H1 (cell line): ENCODE measurements around the gene ITPR3. TPM values are rescaled to one million over a fixed set of nuclear protein-coding genes. Genes with fewer than 3 reads are reported as not detected.

ENCODE experiments used
- CTCF ChIA-PET: fragments of 300-600 bp; sonication (Branson Sonifier 250); formaldehyde crosslinking; loops from one replicate; lab custom pipeline; 2021; ENCODE audit not compliant: partially characterized antibody; lab: Charles Lee
- POLR2A ChIA-PET: fragments of 300-600 bp; sonication (Branson Sonifier 250); formaldehyde crosslinking; loops from one replicate; lab custom pipeline; 2021; ENCODE audit warnings: inconsistent platforms; ENCODE audit not compliant: partially characterized antibody; lab: Charles Lee
- DNase-seq, 2 experiments: peaks; one replicate each; pipeline versions ENCODE4 v3.0.0 to v3.0.0-alpha.2; 2010 to 2022; ENCODE audit warnings: low spot score in 2 of 2, low read depth in 1 of 2, mixed read lengths in 1 of 2
- FAIRE-seq: peaks from 2 replicates; lab custom pipeline; 2011; peaks lifted over from hg19 to GRCh38; lab: Jason Lieb, UNC
- H2AFZ ChIP-seq: 2 replicates; pipeline ENCODE4 v1.8.1; 2012; ENCODE audit warnings: low read length, inconsistent platforms
- H2AK5ac ChIP-seq: 2 replicates; pipeline ENCODE4 v1.6.1; 2013; ENCODE audit warnings: low read depth, low read length
- H2BK120ac ChIP-seq: replicated peaks from 2 replicates; pipeline ENCODE3; 2013; ENCODE audit warnings: low read depth, low read length, inconsistent platforms
- H2BK12ac ChIP-seq: 2 replicates; pipeline ENCODE4 v1.6.1; 2013; ENCODE audit warnings: low read depth, low read length
- H2BK15ac ChIP-seq: 2 replicates; pipeline ENCODE4 v1.6.1; 2013; ENCODE audit warnings: low read length
- H2BK20ac ChIP-seq: 2 replicates; pipeline ENCODE4 v1.6.1; 2013; ENCODE audit warnings: low read length
- H2BK5ac ChIP-seq: 2 replicates; pipeline ENCODE4 v1.6.1; 2013; ENCODE audit warnings: low read depth, low read length
- H3K14ac ChIP-seq: 2 replicates; pipeline ENCODE4 v1.6.1; 2013; ENCODE audit warnings: inconsistent platforms; ENCODE audit not compliant: insufficient read length
- H3K18ac ChIP-seq: 2 replicates; pipeline ENCODE4 v1.6.1; 2013; ENCODE audit warnings: low read length; ENCODE audit errors: extremely low read depth
- H3K23ac ChIP-seq: 2 replicates; pipeline ENCODE4 v1.6.1; 2013; ENCODE audit warnings: inconsistent platforms; ENCODE audit not compliant: insufficient read length
- H3K23me2 ChIP-seq: 2 replicates; pipeline ENCODE4 v1.6.1; 2013; ENCODE audit warnings: low read depth, low read length
- H3K27ac ChIP-seq: 2 replicates; pipeline ENCODE4 v1.6.1; 2011; ENCODE audit warnings: low read depth, low read length, inconsistent platforms
- H3K27me3 ChIP-seq, 4 experiments: replicated peaks in 1 of 4; 1 replicate in 1 of 4; 2 replicates in 3 of 4; pipeline versions ENCODE4 v1.6.1 to v1.8.1; 2011 to 2013; ENCODE audit warnings: low read length in 3 of 4, mild to moderate bottlenecking in 3 of 4, inconsistent platforms in 2 of 4, mixed read lengths in 2 of 4, moderate library complexity in 1 of 4; ENCODE audit not compliant: control insufficient read depth in 3 of 4, insufficient read depth in 3 of 4; ENCODE audit errors: extremely low read depth in 1 of 4
- H3K36me3 ChIP-seq, 4 experiments: 2 replicates each; pipeline versions ENCODE4 v1.6.1 to v1.8.1; 2011 to 2013; ENCODE audit warnings: mild to moderate bottlenecking in 4 of 4, low read length in 3 of 4, moderate library complexity in 2 of 4, control low read depth in 1 of 4, inconsistent platforms in 1 of 4; ENCODE audit not compliant: insufficient read depth in 4 of 4, control insufficient read depth in 2 of 4
- H3K4ac ChIP-seq: replicated peaks from 2 replicates; pipeline ENCODE3; 2013; ENCODE audit warnings: low read length, low read depth, mixed read lengths, inconsistent platforms; ENCODE audit not compliant: insufficient read length
- H3K4me1 ChIP-seq, 4 experiments: replicated peaks in 1 of 4; 1 replicate in 1 of 4; 2 replicates in 3 of 4; pipeline versions ENCODE4 v1.6.1 to v1.8.1; 2011 to 2013; ENCODE audit warnings: low read length in 3 of 4, inconsistent platforms in 2 of 4, mixed read lengths in 1 of 4; ENCODE audit not compliant: insufficient read depth in 4 of 4, control insufficient read depth in 3 of 4
- H3K4me2 ChIP-seq, 2 experiments: 2 replicates each; pipeline versions ENCODE4 v1.6.1 to v1.8.1; 2011 to 2013; ENCODE audit warnings: low read depth in 2 of 2, low read length in 2 of 2, control low read depth in 1 of 2, inconsistent platforms in 1 of 2, mild to moderate bottlenecking in 1 of 2; ENCODE audit not compliant: insufficient read depth in 1 of 2
- H3K4me3 ChIP-seq, 4 experiments: fragments of 200-600, 300-600 bp in 1 of 4; sonication (generic), shearing (Covaris generic), sonication (Bioruptor Twin) in 1 of 4; 2 replicates each; pipeline versions ENCODE4 v1.5.1 to v1.8.1; 2011 to 2016; ENCODE audit warnings: low read length in 4 of 4, low read depth in 3 of 4, control low read depth in 2 of 4, inconsistent platforms in 2 of 4, mild to moderate bottlenecking in 2 of 4, mixed read lengths in 1 of 4, moderate library complexity in 1 of 4; ENCODE audit not compliant: insufficient read depth in 2 of 4; ENCODE audit errors: extremely low read depth in 1 of 4
- H3K56ac ChIP-seq: replicated peaks from 2 replicates; pipeline ENCODE3; 2013; ENCODE audit warnings: low read depth, mild to moderate bottlenecking, mixed read lengths, low read length, inconsistent platforms; ENCODE audit not compliant: insufficient read length
- H3K79me1 ChIP-seq: 2 replicates; pipeline ENCODE4 v1.6.1; 2013; ENCODE audit warnings: low read depth, low read length, control low read depth
- H3K79me2 ChIP-seq, 2 experiments: 2 replicates each; pipeline versions ENCODE4 v1.6.1 to v1.8.1; 2012 to 2013; ENCODE audit warnings: low read length in 2 of 2, mild to moderate bottlenecking in 2 of 2, inconsistent platforms in 1 of 2; ENCODE audit not compliant: insufficient read depth in 2 of 2, control insufficient read depth in 1 of 2
- H3K9ac ChIP-seq, 4 experiments: replicated peaks in 1 of 4; 1 replicate in 1 of 4; 2 replicates in 3 of 4; pipeline versions ENCODE4 v1.6.1 to v1.8.1; 2011 to 2013; ENCODE audit warnings: low read depth in 3 of 4, low read length in 3 of 4, control low read depth in 2 of 4, mild to moderate bottlenecking in 2 of 4, moderate library complexity in 2 of 4, inconsistent platforms in 1 of 4; ENCODE audit errors: extremely low read depth in 1 of 4
- H3K9me3 ChIP-seq, 2 experiments: 2 replicates each; pipeline versions ENCODE4 v1.6.1 to v1.8.1; 2012 to 2013; ENCODE audit warnings: mild to moderate bottlenecking in 2 of 2, moderate library complexity in 2 of 2, control low read depth in 1 of 2, inconsistent platforms in 1 of 2, low read depth in 1 of 2, low read length in 1 of 2, mixed read lengths in 1 of 2; ENCODE audit not compliant: insufficient read depth in 2 of 2
- H4K20me1 ChIP-seq, 2 experiments: replicated peaks in 1 of 2; 2 replicates each; pipeline versions ENCODE3 to v1.8.1; 2011 to 2013; ENCODE audit warnings: inconsistent platforms in 2 of 2, low read length in 2 of 2, mild to moderate bottlenecking in 1 of 2; ENCODE audit not compliant: insufficient read depth in 2 of 2, control insufficient read depth in 1 of 2
- H4K5ac ChIP-seq: 2 replicates; pipeline ENCODE4 v1.6.1; 2013; ENCODE audit warnings: low read length, low read depth, mixed read lengths, inconsistent platforms; ENCODE audit not compliant: insufficient read length
- H4K8ac ChIP-seq: 2 replicates; pipeline ENCODE4 v1.8.0; 2013; ENCODE audit warnings: mild to moderate bottlenecking, moderate library complexity, low read length, inconsistent platforms; ENCODE audit not compliant: insufficient read depth; ENCODE audit errors: extremely low read depth
- H4K91ac ChIP-seq: replicated peaks from 2 replicates; pipeline ENCODE3; 2013; ENCODE audit warnings: low read length, mixed read lengths, inconsistent platforms; ENCODE audit not compliant: insufficient read length
- CBX5 ChIP-seq: fragments of 300-800, 300-1000 bp; sonication (generic); IDR thresholded peaks from 2 replicates; pipeline ENCODE4 v1.7.1; 2016; ENCODE audit warnings: antibody characterized with exemption, low read length, low read depth
- CHD1 ChIP-seq: IDR thresholded peaks from 2 replicates; pipeline ENCODE4 v1.6.1; 2012; ENCODE audit warnings: low read depth, low read length, improper control_type of control experiment
- JUN ChIP-seq: IDR thresholded peaks from 2 replicates; pipeline ENCODE4 v1.6.1; 2011; ENCODE audit warnings: low read depth, mild to moderate bottlenecking, improper control_type of control experiment, low read length
- WGBS, 2 experiments: shearing (Covaris generic) in 1 of 2; methylation state at CpG; one replicate each; pipeline versions ENCODE4 v1.1.6 to v1.1.7; 2013 to 2015; ENCODE audit warnings: low lambda C conversion rate in 2 of 2, mixed read lengths in 2 of 2, inconsistent platforms in 1 of 2, low coverage in 1 of 2, missing lambda C conversion rate in 1 of 2; ENCODE audit not compliant: insufficient replicate concordance in 2 of 2, insufficient coverage in 1 of 2, insufficient read length in 1 of 2; ENCODE audit errors: extremely low coverage in 1 of 2, missing lambda C conversion rate in 1 of 2; 5-methylcytosine and 5-hydroxymethylcytosine counted together
- polyA plus RNA-seq, 7 experiments: library from polyadenylated mRNA; depleted of rRNA in 3 of 7; stranded (reverse) in 5 of 7; unstranded in 2 of 7; fragments of >200 nt in 5 of 7; fragments of 200-250 nt in 2 of 7; gene quantifications; 1 replicate in 5 of 7; 2 replicates in 1 of 7; 4 replicates in 1 of 7; pipeline versions ENCODE4 v1.2.1 to v1.2.3, GENCODE V29; 2011 to 2013; ENCODE audit warnings: missing spikeins in 2 of 7, mixed read lengths in 2 of 7
- total RNA-seq: library from RNA; stranded (reverse); fragmentation: NEBNext Ultra II Directional; extraction: Animal tissue kit (Norgen Biotek cat#: 25700); gene quantifications from 2 replicates; pipeline ENCODE4 v1.2.1, GENCODE V29; 2021
- TF ChIP-seq, protein P1 (sequence below), 3 experiments: IDR thresholded peaks; 1 replicate in 2 of 3; 2 replicates in 1 of 3; pipeline versions ENCODE4 v1.5.1 to v1.6.1; 2011; ENCODE audit warnings: low read length in 3 of 3, mild to moderate bottlenecking in 3 of 3, inconsistent platforms in 2 of 3, low read depth in 1 of 3, moderate library complexity in 1 of 3; ENCODE audit not compliant: insufficient read depth in 1 of 3; ENCODE audit errors: control extremely low read depth in 1 of 3

Gene ITPR3
- total and polyA plus RNA-seq, 2 of the 8 experiments (the other 6 are each of a cell fraction or from before 2014, with no cell fraction given) = 29.1 to 45.7 TPM

DNA sequence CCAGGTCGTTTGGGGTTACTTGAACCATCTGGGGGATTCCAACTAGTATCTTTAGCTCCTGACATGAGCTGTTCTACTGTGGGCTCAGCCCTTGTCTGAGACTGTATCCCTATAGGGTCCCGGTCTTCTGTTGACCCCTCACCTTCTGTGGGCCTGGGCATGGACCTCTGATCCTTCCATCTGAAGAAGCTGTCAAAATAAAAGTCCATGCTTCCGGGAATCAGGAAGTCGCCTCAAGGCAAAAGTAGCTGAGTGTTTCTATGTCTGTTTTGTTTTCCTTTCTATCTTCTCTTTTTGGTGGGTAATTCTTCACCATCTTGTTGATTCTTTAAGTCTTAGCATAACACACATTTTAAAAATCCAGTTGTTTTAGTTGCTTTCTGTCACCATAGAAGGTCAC is 30.3 kb downstream of the ITPR3 start:
- no peak overlapping the region for H4K5ac ChIP-seq
- H2BK12ac ChIP-seq = no peak overlapping the region
- peaks cover 0 to 4% (median 2%) of the 10 kb centered on the region in 4 experiments; a peak in 4 of 7 replicates for H3K4me1 ChIP-seq
- no peak overlapping the region for H2BK120ac ChIP-seq
- no peak overlapping the region for H3K23ac ChIP-seq
- no peak overlapping the region for H3K18ac ChIP-seq
- H4K91ac ChIP-seq = no peak overlapping the region
- no peak overlapping the region for H3K27ac ChIP-seq
- H3K36me3 ChIP-seq = no peaks in the 10 kb centered on the region; a peak in 1 of 8 replicates
- no peak overlapping the region for H4K8ac ChIP-seq
- 92% methylated on average over 4 of the region's 4 CpGs; no CpG with 5 or more reads in 1 of the 2 experiments for WGBS, 2 experiments
- peaks cover 0 to 3% of the 10 kb centered on the region in 2 experiments for H4K20me1 ChIP-seq
- no peaks in the 10 kb centered on the region for H3K9me3 ChIP-seq
- no peaks in the 10 kb centered on the region for H3K79me2 ChIP-seq
- peaks cover 6% of the 10 kb centered on the region for H3K79me1 ChIP-seq
- CTCF ChIA-PET = interaction anchor here (0.6 to 10.8 kb wide), 6 partner anchors 8 to 157 kb away, joined by 3 to 102 read pairs (median 6); partner anchors contain the start of gene BAK1
- no peaks in the 10 kb centered on the region for H3K27me3 ChIP-seq
- H3K4me3 ChIP-seq = no peak overlapping the region
- H3K4ac ChIP-seq = no peak overlapping the region
- DNase-seq = no peak
- H3K9ac ChIP-seq = no peak overlapping the region
- no peak overlapping the region for H2BK15ac ChIP-seq
- H3K4me2 ChIP-seq = no peak overlapping the region
- FAIRE-seq = no peak
- H2BK5ac ChIP-seq = no peak overlapping the region
- no peak overlapping the region for H2AK5ac ChIP-seq
- no peak overlapping the region for H3K56ac ChIP-seq
- no peak overlapping the region for H2AFZ ChIP-seq
- no peak overlapping the region for H3K14ac ChIP-seq
- peaks cover 2% of the 10 kb centered on the region; the same call in 1 of the 2 replicates for H3K23me2 ChIP-seq
- no peak overlapping the region for H2BK20ac ChIP-seq
- POLR2A ChIA-PET = interaction anchor here (1.2 to 2.1 kb wide), 4 partner anchors 8 to 21 kb away, joined by 4 to 8 read pairs (median 5); no protein-coding TSS in a partner anchor
- TF ChIP-seq CBX5 (no peak), CHD1 (no peak), JUN (no peak)
- TF ChIP-seq, protein P1, sequence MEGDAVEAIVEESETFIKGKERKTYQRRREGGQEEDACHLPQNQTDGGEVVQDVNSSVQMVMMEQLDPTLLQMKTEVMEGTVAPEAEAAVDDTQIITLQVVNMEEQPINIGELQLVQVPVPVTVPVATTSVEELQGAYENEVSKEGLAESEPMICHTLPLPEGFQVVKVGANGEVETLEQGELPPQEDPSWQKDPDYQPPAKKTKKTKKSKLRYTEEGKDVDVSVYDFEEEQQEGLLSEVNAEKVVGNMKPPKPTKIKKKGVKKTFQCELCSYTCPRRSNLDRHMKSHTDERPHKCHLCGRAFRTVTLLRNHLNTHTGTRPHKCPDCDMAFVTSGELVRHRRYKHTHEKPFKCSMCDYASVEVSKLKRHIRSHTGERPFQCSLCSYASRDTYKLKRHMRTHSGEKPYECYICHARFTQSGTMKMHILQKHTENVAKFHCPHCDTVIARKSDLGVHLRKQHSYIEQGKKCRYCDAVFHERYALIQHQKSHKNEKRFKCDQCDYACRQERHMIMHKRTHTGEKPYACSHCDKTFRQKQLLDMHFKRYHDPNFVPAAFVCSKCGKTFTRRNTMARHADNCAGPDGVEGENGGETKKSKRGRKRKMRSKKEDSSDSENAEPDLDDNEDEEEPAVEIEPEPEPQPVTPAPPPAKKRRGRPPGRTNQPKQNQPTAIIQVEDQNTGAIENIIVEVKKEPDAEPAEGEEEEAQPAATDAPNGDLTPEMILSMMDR (IDR thresholded peaks at IDR 0.05; ENCODE audit: control extremely low read depth in 1 of 3, insufficient read depth in 1 of 3, low read depth in 1 of 3, low read length in 3 of 3) = no peak
